NT2/D1 (cell line): ENCODE measurements around the gene EXT2.

Source experiments
- SUZ12 ChIP-seq: IDR thresholded peaks from 2 replicates; pipeline ENCODE4 v1.6.1; 2011; ENCODE audit not compliant: insufficient read length, insufficient read depth; ENCODE audit errors: extremely low read depth
- YY1 ChIP-seq: IDR thresholded peaks from 2 replicates; pipeline ENCODE4 v1.6.1; 2011; ENCODE audit not compliant: insufficient read length, insufficient read depth
- ZNF274 ChIP-seq: IDR thresholded peaks from 2 replicates; pipeline ENCODE4 v1.6.1; 2011; ENCODE audit warnings: mild to moderate bottlenecking, low read depth, low read length

- no peak for TF ChIP-seq ZNF274
- TF ChIP-seq YY1 = no peak
- no peak for TF ChIP-seq SUZ12
Observed at GRCh38 chr11:44191322-44192016, 96.0 kb downstream of the EXT2 start.
